DOHH2 (cell line): ENCODE data around the gene RANBP3.

Experiments used
- CTCF ChIP-seq: fragments of 200-600 bp; sonication (generic); IDR thresholded peaks from one replicate; pipeline ENCODE4 v1.5.1; 2014; ENCODE audit warnings: antibody characterized with exemption, mild to moderate bottlenecking, low read depth, low read length; ENCODE audit not compliant: poor library complexity, severe bottlenecking
- EZH2phosphoT487 ChIP-seq: fragments of 200-600 bp; sonication (generic); IDR thresholded peaks from 2 replicates; pipeline ENCODE4 v1.6.1; 2017; ENCODE audit warnings: borderline replicate concordance, mild to moderate bottlenecking, antibody characterized with exemption, low read length, moderate library complexity, mixed read lengths

GRCh38 chr19:5978606-5979552 is 939 bp upstream of the RANBP3 start:
- TF ChIP-seq CTCF (no peak), EZH2phosphoT487 (no peak)
